ENCODE data around the gene IL22RA2. TPM values are rescaled to one million over a fixed set of nuclear protein-coding genes. Genes with fewer than 3 reads are reported as not detected.

IL22RA2 gene
- total RNA-seq, 1 experiment from 2014 or later, result not detected

DNA sequence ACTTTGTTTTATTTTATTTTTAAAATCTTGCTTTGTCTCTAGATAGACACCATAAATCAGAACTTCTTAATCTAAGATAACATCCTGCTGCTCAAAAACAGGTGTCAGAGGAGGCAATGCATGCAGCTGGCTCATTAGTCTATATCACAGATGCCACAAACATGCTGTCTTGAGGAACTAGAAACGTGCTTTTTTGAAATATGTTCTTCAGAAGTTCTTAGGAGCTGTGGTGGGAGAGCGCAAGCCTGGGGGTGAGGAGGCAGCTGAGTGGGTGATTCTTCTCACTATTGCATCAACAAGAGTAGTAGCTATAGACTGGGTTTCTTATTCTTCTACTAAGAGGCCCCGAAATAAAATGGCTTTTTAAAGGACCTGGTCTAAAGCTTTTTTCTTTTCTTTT is 23.4 kb downstream of the IL22RA2 start:
- H3K4me3 Mint-ChIP-seq, result no peak overlapping the region
- H2BK5ac ChIP-seq (ENCODE audit: insufficient read length, low read length), result no peak overlapping the region
- no peak overlapping the region for H4K91ac ChIP-seq (ENCODE audit: insufficient read length, low read depth, low read length)
- no peaks in the 10 kb centered on the region for H3K79me1 ChIP-seq (ENCODE audit: insufficient read depth, low read depth, low read length, poor library complexity, severe bottlenecking)
- peaks cover 7 to 8% of the 10 kb centered on the region in 2 experiments; a peak in 4 of 5 replicates for H3K9me3 Mint-ChIP-seq
- no peak overlapping the region for H2BK120ac ChIP-seq (ENCODE audit: low read depth, low read length, poor library complexity, severe bottlenecking)
- no peak overlapping the region for H3K4ac ChIP-seq (ENCODE audit: low read depth, low read length)
- no CpG with 5 or more reads among the region's 3 CpGs for WGBS (ENCODE audit: extremely low coverage, insufficient read length, low lambda C conversion rate)
- no peak overlapping the region for H4K8ac ChIP-seq (replicated peaks; ENCODE audit: insufficient read length, low read depth, low read length)
- H4K20me1 ChIP-seq (ENCODE audit: control insufficient read depth, insufficient read depth, insufficient read length), result no peaks in the 10 kb centered on the region
- H3K18ac ChIP-seq (ENCODE audit: insufficient read length, low read depth, low read length), result no peak overlapping the region
- no peaks in the 10 kb centered on the region for H3K4me1 Mint-ChIP-seq
- H4K5ac ChIP-seq (ENCODE audit: insufficient read length, low read depth, low read length), result no peak overlapping the region
- H3K9ac ChIP-seq (ENCODE audit: extremely low read depth, insufficient read length, low read length), result no peak overlapping the region
- TF ChIP-seq, protein P1, sequence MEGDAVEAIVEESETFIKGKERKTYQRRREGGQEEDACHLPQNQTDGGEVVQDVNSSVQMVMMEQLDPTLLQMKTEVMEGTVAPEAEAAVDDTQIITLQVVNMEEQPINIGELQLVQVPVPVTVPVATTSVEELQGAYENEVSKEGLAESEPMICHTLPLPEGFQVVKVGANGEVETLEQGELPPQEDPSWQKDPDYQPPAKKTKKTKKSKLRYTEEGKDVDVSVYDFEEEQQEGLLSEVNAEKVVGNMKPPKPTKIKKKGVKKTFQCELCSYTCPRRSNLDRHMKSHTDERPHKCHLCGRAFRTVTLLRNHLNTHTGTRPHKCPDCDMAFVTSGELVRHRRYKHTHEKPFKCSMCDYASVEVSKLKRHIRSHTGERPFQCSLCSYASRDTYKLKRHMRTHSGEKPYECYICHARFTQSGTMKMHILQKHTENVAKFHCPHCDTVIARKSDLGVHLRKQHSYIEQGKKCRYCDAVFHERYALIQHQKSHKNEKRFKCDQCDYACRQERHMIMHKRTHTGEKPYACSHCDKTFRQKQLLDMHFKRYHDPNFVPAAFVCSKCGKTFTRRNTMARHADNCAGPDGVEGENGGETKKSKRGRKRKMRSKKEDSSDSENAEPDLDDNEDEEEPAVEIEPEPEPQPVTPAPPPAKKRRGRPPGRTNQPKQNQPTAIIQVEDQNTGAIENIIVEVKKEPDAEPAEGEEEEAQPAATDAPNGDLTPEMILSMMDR (conservative IDR thresholded peaks at IDR 0.05), result no peak
- no peak overlapping the region for H2AFZ ChIP-seq (ENCODE audit: low read length)
- H3K4me2 ChIP-seq (ENCODE audit: insufficient read depth, insufficient read length, low read length), result no peak overlapping the region
- H3K23me2 ChIP-seq (ENCODE audit: insufficient read length, low read depth, low read length, poor library complexity, severe bottlenecking), result no peaks in the 10 kb centered on the region
- H3T11ph ChIP-seq (ENCODE audit: low read length), result no peak overlapping the region
- no peak overlapping the region for H2BK15ac ChIP-seq (ENCODE audit: low read depth, low read length)
- H3K27me3 Mint-ChIP-seq (ENCODE audit: low read depth), result no peaks in the 10 kb centered on the region
- H3K27me3 ChIP-seq (ENCODE audit: insufficient read depth, low read length), result no peaks in the 10 kb centered on the region
- no peak overlapping the region for H3K56ac ChIP-seq (ENCODE audit: insufficient read length, low read depth, low read length)
- no peak overlapping the region for H3K27ac ChIP-seq (ENCODE audit: insufficient read length, low read depth, low read length)
- peaks cover 0 to 6% (median 0%) of the 10 kb centered on the region in 3 experiments; a peak in 1 of 7 replicates for H3K36me3 Mint-ChIP-seq (ENCODE audit: insufficient read depth in 1 of 3, low read depth in 3 of 3)
- no peak overlapping the region for H3K14ac ChIP-seq (ENCODE audit: insufficient read depth, low read length)
- H3K23ac ChIP-seq (ENCODE audit: insufficient read length, low read depth, low read length), result no peak overlapping the region
- H2AK5ac ChIP-seq (ENCODE audit: insufficient read length, low read length), result no peak overlapping the region
- H2BK20ac ChIP-seq (ENCODE audit: low read depth, low read length, poor library complexity, severe bottlenecking), result no peak overlapping the region
- no peaks in the 10 kb centered on the region for H3K4me1 ChIP-seq (ENCODE audit: insufficient read depth, low read length)
- no peak for DNase-seq
- H3K9me3 ChIP-seq (ENCODE audit: control insufficient read depth, low read depth, low read length), result no peaks in the 10 kb centered on the region
- no peaks in the 10 kb centered on the region for H3K79me2 ChIP-seq (ENCODE audit: insufficient read depth, low read length)
- H2BK12ac ChIP-seq (ENCODE audit: insufficient read length, low read depth, low read length), result no peak overlapping the region
- no peak overlapping the region for H3K27ac Mint-ChIP-seq
